H1 (cell line): ENCODE data around the gene ARHGEF18.

Experiments used
- CHD1 ChIP-seq: IDR thresholded peaks from 2 replicates; pipeline ENCODE4 v1.6.1; 2012; ENCODE audit warnings: low read depth, low read length, improper control_type of control experiment
- EZH2 ChIP-seq: fragments of 200-600 bp; sonication (generic); IDR thresholded peaks from 2 replicates; pipeline ENCODE4 v1.7.1; 2012; ENCODE audit warnings: low read depth, mild to moderate bottlenecking, moderate library complexity, low read length, inconsistent platforms; ENCODE audit not compliant: severe bottlenecking
- MAFK ChIP-seq: IDR thresholded peaks from 2 replicates; pipeline ENCODE4 v1.6.1; 2012; ENCODE audit warnings: low read depth, mild to moderate bottlenecking, improper control_type of control experiment, low read length
- NRF1 ChIP-seq: IDR thresholded peaks from 2 replicates; pipeline ENCODE4 v1.6.1; 2011; ENCODE audit warnings: mild to moderate bottlenecking, low read depth, low read length, improper control_type of control experiment
- PHF8 ChIP-seq: fragments of 200-600 bp; sonication (generic); conservative IDR thresholded peaks from 2 replicates; pipeline ENCODE4 v1.7.1; 2012; ENCODE audit warnings: low read depth, mild to moderate bottlenecking, inconsistent platforms, low read length, moderate library complexity
- POLR2A ChIP-seq, 2 experiments: IDR thresholded peaks; 1 replicate in 1 of 2; 2 replicates in 1 of 2; pipeline ENCODE4 v1.6.1; 2011; ENCODE audit warnings: low read depth in 2 of 2, low read length in 2 of 2, mild to moderate bottlenecking in 2 of 2; ENCODE audit errors: control extremely low read depth in 1 of 2
- POLR2AphosphoS5 ChIP-seq: IDR thresholded peaks from 2 replicates; pipeline ENCODE4 v1.6.1; 2011; ENCODE audit warnings: low read depth, low read length
- RAD21 ChIP-seq, 2 experiments: IDR thresholded peaks in 1 of 2; conservative IDR thresholded peaks in 1 of 2; 2 replicates each; pipeline ENCODE4 v1.6.1; 2011; ENCODE audit warnings: low read depth in 2 of 2, low read length in 2 of 2, improper control_type of control experiment in 1 of 2, inconsistent platforms in 1 of 2, mild to moderate bottlenecking in 1 of 2, moderate library complexity in 1 of 2
- SIN3A ChIP-seq, 2 experiments: IDR thresholded peaks in 1 of 2; conservative IDR thresholded peaks in 1 of 2; 2 replicates each; pipeline ENCODE4 v1.6.1; 2011 to 2012; ENCODE audit warnings: low read length in 2 of 2, improper control_type of control experiment in 1 of 2, low read depth in 1 of 2, mild to moderate bottlenecking in 1 of 2
- SP2 ChIP-seq: IDR thresholded peaks from 2 replicates; pipeline ENCODE4 v1.6.1; 2012; ENCODE audit warnings: mild to moderate bottlenecking, low read length, inconsistent platforms
- SRF ChIP-seq: IDR thresholded peaks from 2 replicates; pipeline ENCODE4 v1.6.1; 2011; ENCODE audit warnings: mild to moderate bottlenecking, low read depth, low read length, moderate library complexity
- ZNF274 ChIP-seq: IDR thresholded peaks from 2 replicates; pipeline ENCODE4 v1.7.0; 2012; ENCODE audit warnings: low read length, borderline replicate concordance; ENCODE audit errors: extremely low read depth
- TF ChIP-seq, protein P1 (sequence below), 3 experiments: IDR thresholded peaks; 1 replicate in 2 of 3; 2 replicates in 1 of 3; pipeline versions ENCODE4 v1.5.1 to v1.6.1; 2011; ENCODE audit warnings: low read length in 3 of 3, mild to moderate bottlenecking in 3 of 3, inconsistent platforms in 2 of 3, low read depth in 1 of 3, moderate library complexity in 1 of 3; ENCODE audit not compliant: insufficient read depth in 1 of 3; ENCODE audit errors: control extremely low read depth in 1 of 3

DNA sequence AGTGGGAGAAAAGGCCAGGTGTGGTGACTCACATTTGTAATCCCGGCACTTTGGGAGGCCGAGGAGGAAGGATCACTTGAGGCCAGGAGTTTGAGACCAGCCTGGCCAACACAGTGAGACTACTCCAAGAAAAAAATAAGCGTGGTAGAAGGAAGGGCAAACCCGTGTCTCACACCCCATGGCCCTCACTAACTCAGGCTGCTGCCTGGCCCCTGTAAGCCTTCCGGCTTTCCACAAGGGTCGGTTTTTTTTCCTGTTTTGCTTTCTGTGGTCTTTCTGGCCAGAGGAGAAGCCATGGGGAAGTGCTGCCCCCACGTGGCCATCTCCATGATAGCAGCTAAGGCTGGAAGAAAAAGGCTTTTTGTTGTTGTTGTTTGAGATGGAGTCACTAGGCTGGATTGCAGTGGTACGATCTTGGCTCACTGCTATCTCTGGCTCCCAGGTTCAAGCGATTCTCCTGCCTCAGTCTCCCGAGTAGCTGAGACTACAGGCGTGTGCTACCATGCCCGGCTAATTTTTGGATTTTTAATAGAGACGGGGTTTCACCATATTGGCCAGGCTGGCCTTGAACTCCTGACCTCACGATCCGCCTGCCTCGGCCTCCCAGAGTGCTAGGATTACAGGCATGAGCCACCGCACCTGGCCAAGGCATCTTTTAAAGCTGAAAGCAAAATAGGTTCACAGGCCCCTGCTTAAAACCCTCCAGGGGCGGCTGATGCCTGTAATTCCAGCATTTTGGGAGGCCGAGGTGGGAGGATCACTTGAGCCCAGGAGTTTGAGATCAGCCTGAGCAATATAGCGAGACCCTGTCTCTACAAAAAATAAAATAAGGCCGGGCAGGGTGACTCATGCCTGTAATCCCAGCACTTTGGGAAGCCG, 7.5 kb upstream of the ARHGEF18 start:
- TF ChIP-seq, protein P1, sequence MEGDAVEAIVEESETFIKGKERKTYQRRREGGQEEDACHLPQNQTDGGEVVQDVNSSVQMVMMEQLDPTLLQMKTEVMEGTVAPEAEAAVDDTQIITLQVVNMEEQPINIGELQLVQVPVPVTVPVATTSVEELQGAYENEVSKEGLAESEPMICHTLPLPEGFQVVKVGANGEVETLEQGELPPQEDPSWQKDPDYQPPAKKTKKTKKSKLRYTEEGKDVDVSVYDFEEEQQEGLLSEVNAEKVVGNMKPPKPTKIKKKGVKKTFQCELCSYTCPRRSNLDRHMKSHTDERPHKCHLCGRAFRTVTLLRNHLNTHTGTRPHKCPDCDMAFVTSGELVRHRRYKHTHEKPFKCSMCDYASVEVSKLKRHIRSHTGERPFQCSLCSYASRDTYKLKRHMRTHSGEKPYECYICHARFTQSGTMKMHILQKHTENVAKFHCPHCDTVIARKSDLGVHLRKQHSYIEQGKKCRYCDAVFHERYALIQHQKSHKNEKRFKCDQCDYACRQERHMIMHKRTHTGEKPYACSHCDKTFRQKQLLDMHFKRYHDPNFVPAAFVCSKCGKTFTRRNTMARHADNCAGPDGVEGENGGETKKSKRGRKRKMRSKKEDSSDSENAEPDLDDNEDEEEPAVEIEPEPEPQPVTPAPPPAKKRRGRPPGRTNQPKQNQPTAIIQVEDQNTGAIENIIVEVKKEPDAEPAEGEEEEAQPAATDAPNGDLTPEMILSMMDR (IDR thresholded peaks at IDR 0.05; ENCODE audit: control extremely low read depth in 1 of 3, insufficient read depth in 1 of 3, low read depth in 1 of 3, low read length in 3 of 3), result peak; percentile 73 to 97 (median 93)
- TF ChIP-seq RAD21 (IDR thresholded peaks at IDR 0.05 in 1 of 2, conservative IDR thresholded peaks at IDR 0.05 in 1 of 2; ENCODE audit: low read depth in 2 of 2, low read length in 2 of 2) (peak; percentile 99), CHD1 (no peak), SP2 (no peak), MAFK (no peak), SRF (no peak), ZNF274 (no peak), POLR2AphosphoS5 (no peak), PHF8 (no peak), NRF1 (no peak), POLR2A (IDR thresholded peaks at IDR 0.05; ENCODE audit: control extremely low read depth in 1 of 2, low read depth in 2 of 2, low read length in 2 of 2) (no peak), EZH2 (no peak), SIN3A (conservative IDR thresholded peaks at IDR 0.05 in 1 of 2, IDR thresholded peaks at IDR 0.05 in 1 of 2; ENCODE audit: low read depth in 1 of 2, low read length in 2 of 2) (0 out of 4 replicates have a peak, but pooled peaks of 1 of the 2 experiments have one; percentile 37)
